CD14-positive monocyte (primary cell): Measurements from ENCODE around the gene EIF4E1B. TPM values are rescaled to one million over a fixed set of nuclear protein-coding genes. Genes with fewer than 3 reads are reported as not detected.

Experiments
- DNase-seq, 3 donors: peaks; one replicate each; pipeline ENCODE4 v3.0.0-alpha.2; 2011 to 2022
- H2AFZ ChIP-seq: 2 replicates; pipeline ENCODE4 v1.6.0; 2012; ENCODE audit warnings: mild to moderate bottlenecking, low read depth, low read length, inconsistent platforms; ENCODE audit not compliant: insufficient read depth, poor library complexity, severe bottlenecking
- H3K27ac ChIP-seq, 2 donors: 1 replicate in 1 of 2; 2 replicates in 1 of 2; pipeline ENCODE4 v1.5.1; 2012 to 2013; ENCODE audit warnings: low read length in 2 of 2, control low read depth in 1 of 2, inconsistent platforms in 1 of 2, low read depth in 1 of 2, mild to moderate bottlenecking in 1 of 2
- H3K27me3 ChIP-seq, 2 donors: one replicate each; pipeline versions ENCODE4 v1.6.0 to v1.6.1; 2011 to 2013; ENCODE audit warnings: low read length in 2 of 2; ENCODE audit not compliant: control insufficient read depth in 2 of 2, insufficient read depth in 2 of 2
- H3K36me3 ChIP-seq, 2 donors: replicated peaks in 1 of 2; 1 replicate in 1 of 2; 2 replicates in 1 of 2; pipeline versions ENCODE4 v1.5.1 to v1.6.1; 2012 to 2013; ENCODE audit warnings: low read length in 2 of 2, control low read depth in 1 of 2, inconsistent platforms in 1 of 2, mild to moderate bottlenecking in 1 of 2; ENCODE audit not compliant: insufficient read depth in 2 of 2, control insufficient read depth in 1 of 2
- H3K4me1 ChIP-seq, 2 donors: 1 replicate in 1 of 2; 2 replicates in 1 of 2; pipeline versions ENCODE4 v1.5.1 to v1.6.1; 2012 to 2013; ENCODE audit warnings: low read length in 2 of 2, control low read depth in 1 of 2, inconsistent platforms in 1 of 2, mild to moderate bottlenecking in 1 of 2, moderate library complexity in 1 of 2; ENCODE audit not compliant: insufficient read depth in 2 of 2, control insufficient read depth in 1 of 2
- H3K4me2 ChIP-seq: replicated peaks from 2 replicates; pipeline ENCODE3; 2012; ENCODE audit warnings: low read length, moderate library complexity, mild to moderate bottlenecking; ENCODE audit not compliant: poor library complexity, severe bottlenecking; ENCODE audit errors: extremely low read depth
- H3K4me3 ChIP-seq, 3 experiments: fragments of 200-600 bp in 1 of 3; sonication (generic) in 1 of 3; replicated peaks in 1 of 3; 1 replicate in 2 of 3; 2 replicates in 1 of 3; pipeline ENCODE4 v1.5.1; 2011 to 2013; ENCODE audit warnings: low read length in 3 of 3, mild to moderate bottlenecking in 3 of 3, control low read depth in 2 of 3, low read depth in 2 of 3, inconsistent platforms in 1 of 3, moderate library complexity in 1 of 3
- H3K79me2 ChIP-seq: 2 replicates; pipeline ENCODE4 v1.6.0; 2012; ENCODE audit warnings: mild to moderate bottlenecking, control low read depth, inconsistent platforms, low read length, moderate library complexity; ENCODE audit not compliant: insufficient read depth
- H3K9ac ChIP-seq: 2 replicates; pipeline ENCODE4 v1.6.0; 2017; ENCODE audit warnings: low read length, mild to moderate bottlenecking; ENCODE audit not compliant: insufficient read depth, poor library complexity, severe bottlenecking
- H3K9me3 ChIP-seq, 2 donors: replicated peaks in 1 of 2; 1 replicate in 1 of 2; 2 replicates in 1 of 2; pipeline versions ENCODE4 v1.5.1 to v1.6.1; 2012 to 2013; ENCODE audit warnings: low read length in 2 of 2, control low read depth in 1 of 2; ENCODE audit not compliant: control insufficient read depth in 1 of 2, insufficient read depth in 1 of 2
- H4K20me1 ChIP-seq: 2 replicates; pipeline ENCODE4 v1.6.0; 2012; ENCODE audit warnings: mild to moderate bottlenecking, low read length, control low read depth, moderate library complexity; ENCODE audit not compliant: insufficient read depth
- H3K27ac Mint-ChIP-seq, 7 donors: one replicate each; pipeline ENCODE4 v1.8.0; 2020; ENCODE audit warnings: mild to moderate bottlenecking in 7 of 7, mixed read lengths in 7 of 7, moderate library complexity in 6 of 7, inconsistent platforms in 2 of 7
- H3K27me3 Mint-ChIP-seq, 3 donors: one replicate each; pipeline ENCODE4 v1.8.0; 2021 to 2022; ENCODE audit warnings: low read depth in 3 of 3, mild to moderate bottlenecking in 3 of 3, mixed read lengths in 3 of 3, moderate library complexity in 3 of 3, inconsistent platforms in 1 of 3
- H3K36me3 Mint-ChIP-seq, 2 donors: one replicate each; pipeline ENCODE4 v1.8.0; 2020; ENCODE audit warnings: mixed read lengths in 2 of 2, inconsistent platforms in 1 of 2, mild to moderate bottlenecking in 1 of 2
- H3K4me1 Mint-ChIP-seq: one replicate; pipeline ENCODE4 v1.8.0; 2020; ENCODE audit warnings: mild to moderate bottlenecking, mixed read lengths
- H3K4me3 Mint-ChIP-seq, 2 donors: one replicate each; pipeline ENCODE4 v1.8.0; 2020; ENCODE audit warnings: mild to moderate bottlenecking in 2 of 2, mixed read lengths in 2 of 2, moderate library complexity in 1 of 2
- H3K9me3 Mint-ChIP-seq, 7 donors: one replicate each; pipeline ENCODE4 v1.8.0; 2020 to 2022; ENCODE audit warnings: mixed read lengths in 7 of 7, mild to moderate bottlenecking in 6 of 7, moderate library complexity in 6 of 7, inconsistent platforms in 2 of 7
- WGBS: methylation state at CpG from one replicate; pipeline ENCODE4 v1.1.5; 2013; ENCODE audit warnings: missing lambda C conversion rate; ENCODE audit not compliant: insufficient coverage; 5-methylcytosine and 5-hydroxymethylcytosine counted together
- intact Hi-C, 2 donors: fragments of 100-400 bp; cut with micrococcal nuclease; formaldehyde crosslinking; loops; one replicate each; pipeline versions ENCODE4 v1.15.0 to v1.15.1; 2023
- polyA plus RNA-seq, 3 donors: library from polyadenylated mRNA; depleted of rRNA in 1 of 3; unstranded in 2 of 3; stranded (reverse) in 1 of 3; fragments of 300-500 nt in 2 of 3; fragments of >200 nt in 1 of 3; fragmentation: Illumina TruSeq in 2 of 3; gene quantifications; 1 replicate in 2 of 3; 2 replicates in 1 of 3; pipeline ENCODE4 v1.2.3, GENCODE V29; 2012 to 2021
- TF ChIP-seq, protein P1 (sequence below): fragments of 200-600 bp; IDR thresholded peaks from one replicate; pipeline ENCODE4 v1.8.0; 2022; ENCODE audit warnings: antibody characterized with exemption, mild to moderate bottlenecking

Gene EIF4E1B
- polyA plus RNA-seq, 3 donors, result not detected

DNA sequence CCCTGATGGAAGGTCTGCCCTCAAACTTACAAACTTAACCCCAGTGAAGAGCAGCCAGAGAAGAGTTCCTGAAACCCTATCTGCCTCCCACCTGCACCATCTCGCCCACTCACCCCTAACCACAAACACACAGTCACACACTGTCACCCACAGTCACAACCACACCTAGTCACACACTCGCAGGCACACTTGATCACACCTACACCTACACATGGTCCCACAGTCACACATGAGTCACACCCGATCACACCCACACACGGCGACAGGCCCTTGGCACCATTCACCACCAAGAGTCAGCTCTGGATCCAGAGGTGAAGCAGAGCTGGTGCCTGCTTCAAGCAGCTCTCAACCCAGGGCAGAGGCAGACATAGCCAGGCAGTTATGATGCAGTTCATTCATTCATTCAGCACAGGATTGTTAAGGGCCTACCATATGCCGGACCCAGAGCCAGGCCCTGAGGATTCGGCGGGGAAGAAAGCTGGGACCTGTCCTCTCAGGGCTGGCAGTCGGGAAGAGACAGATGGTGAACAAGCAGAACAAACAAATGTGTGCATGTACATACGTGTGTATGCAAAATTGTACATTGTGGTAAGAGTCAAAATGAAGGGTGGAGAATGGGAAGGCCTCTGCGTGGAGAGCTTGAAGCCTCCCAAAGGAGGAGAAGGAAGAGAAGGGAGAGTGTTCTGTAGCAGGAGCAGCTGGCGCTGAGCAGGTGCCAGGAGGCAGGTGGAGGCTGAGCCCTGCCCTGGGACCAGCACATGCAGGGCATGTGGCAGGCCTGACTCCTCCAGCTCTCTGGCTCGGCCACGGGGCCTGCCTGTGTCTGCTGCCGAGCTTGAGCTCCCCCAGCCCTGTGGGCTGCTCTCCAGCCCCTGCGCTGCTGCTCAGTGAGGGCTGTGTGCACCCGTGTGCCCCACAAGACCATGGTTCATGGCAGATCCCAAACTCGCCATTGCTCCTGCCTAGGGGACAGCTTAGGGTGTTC lies 23.2 kb downstream of the EIF4E1B start:
- peaks cover 7 to 28% of the 10 kb centered on the region in 2 donors for H3K36me3 ChIP-seq
- no peaks in the 10 kb centered on the region for H3K27me3 ChIP-seq
- H3K79me2 ChIP-seq, result no peaks in the 10 kb centered on the region
- no peak for DNase-seq
- no peak overlapping the region for H3K4me3 Mint-ChIP-seq
- H3K27me3 Mint-ChIP-seq, result peaks cover 0 to 4% (median 2%) of the 10 kb centered on the region in 3 donors
- WGBS, result 92% methylated on average over 18 of the region's 18 CpGs
- no peak overlapping the region for H3K27ac ChIP-seq
- no peaks in the 10 kb centered on the region for H3K9me3 ChIP-seq
- no peak overlapping the region for H3K4me2 ChIP-seq
- H3K36me3 Mint-ChIP-seq, result peaks cover 34 to 42% of the 10 kb centered on the region in 2 donors
- H3K9ac ChIP-seq, result no peak overlapping the region
- peaks cover 19% of the 10 kb centered on the region for H3K4me1 Mint-ChIP-seq
- H3K4me1 ChIP-seq, result peaks cover 13% of the 10 kb centered on the region in 2 donors
- H4K20me1 ChIP-seq, result peaks cover 24% of the 10 kb centered on the region
- intact Hi-C loops, result loop anchor here in 1 of 2 donors (10.0 kb wide), 1 partner anchor 919 kb away; no protein-coding TSS in a partner anchor
- TF ChIP-seq, protein P1, sequence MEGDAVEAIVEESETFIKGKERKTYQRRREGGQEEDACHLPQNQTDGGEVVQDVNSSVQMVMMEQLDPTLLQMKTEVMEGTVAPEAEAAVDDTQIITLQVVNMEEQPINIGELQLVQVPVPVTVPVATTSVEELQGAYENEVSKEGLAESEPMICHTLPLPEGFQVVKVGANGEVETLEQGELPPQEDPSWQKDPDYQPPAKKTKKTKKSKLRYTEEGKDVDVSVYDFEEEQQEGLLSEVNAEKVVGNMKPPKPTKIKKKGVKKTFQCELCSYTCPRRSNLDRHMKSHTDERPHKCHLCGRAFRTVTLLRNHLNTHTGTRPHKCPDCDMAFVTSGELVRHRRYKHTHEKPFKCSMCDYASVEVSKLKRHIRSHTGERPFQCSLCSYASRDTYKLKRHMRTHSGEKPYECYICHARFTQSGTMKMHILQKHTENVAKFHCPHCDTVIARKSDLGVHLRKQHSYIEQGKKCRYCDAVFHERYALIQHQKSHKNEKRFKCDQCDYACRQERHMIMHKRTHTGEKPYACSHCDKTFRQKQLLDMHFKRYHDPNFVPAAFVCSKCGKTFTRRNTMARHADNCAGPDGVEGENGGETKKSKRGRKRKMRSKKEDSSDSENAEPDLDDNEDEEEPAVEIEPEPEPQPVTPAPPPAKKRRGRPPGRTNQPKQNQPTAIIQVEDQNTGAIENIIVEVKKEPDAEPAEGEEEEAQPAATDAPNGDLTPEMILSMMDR, result no peak
- H3K27ac Mint-ChIP-seq, result peak overlapping the region in 1 of 7 donors; percentile 5
- H2AFZ ChIP-seq, result no peak overlapping the region
- no peaks in the 10 kb centered on the region for H3K9me3 Mint-ChIP-seq
- H3K4me3 ChIP-seq, result no peak overlapping the region

DNA sequence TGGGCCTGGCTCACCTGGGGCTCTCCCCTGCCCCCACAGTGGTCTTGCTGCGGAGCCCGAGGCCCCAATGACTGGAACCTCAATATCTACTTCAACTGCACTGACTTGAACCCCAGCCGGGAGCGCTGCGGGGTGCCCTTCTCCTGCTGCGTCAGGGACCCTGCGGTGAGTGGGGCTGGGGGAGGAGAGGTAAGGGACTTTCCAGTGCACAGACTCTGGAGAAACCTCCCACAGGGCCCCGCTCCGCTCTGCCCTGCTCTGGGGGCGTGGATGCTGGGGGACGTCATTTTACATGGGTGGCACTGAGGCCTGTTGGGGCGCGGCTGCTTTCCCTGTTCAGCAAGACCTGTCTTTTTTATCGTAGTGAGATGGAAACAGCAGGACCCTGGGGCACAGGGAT lies 24.4 kb downstream of the EIF4E1B start:
- H3K9ac ChIP-seq, result no peak overlapping the region
- H3K9me3 ChIP-seq, result no peaks in the 10 kb centered on the region
- TF ChIP-seq, protein P1, result no peak
- H3K36me3 Mint-ChIP-seq, result peaks cover 33 to 42% of the 10 kb centered on the region in 2 donors
- peaks cover 21% of the 10 kb centered on the region for H4K20me1 ChIP-seq
- H3K4me1 Mint-ChIP-seq, result peaks cover 23% of the 10 kb centered on the region
- H3K27ac ChIP-seq, result no peak overlapping the region
- H3K79me2 ChIP-seq, result no peaks in the 10 kb centered on the region
- H3K9me3 Mint-ChIP-seq, result peaks cover 0 to 2% (median 0%) of the 10 kb centered on the region in 7 donors
- 100% methylated on average over 4 of the region's 14 CpGs for WGBS
- H3K27me3 ChIP-seq, result no peaks in the 10 kb centered on the region
- H3K4me3 ChIP-seq, result no peak overlapping the region
- no peak overlapping the region for H2AFZ ChIP-seq
- peaks cover 3 to 9% (median 4%) of the 10 kb centered on the region in 3 donors for H3K27me3 Mint-ChIP-seq
- no peak overlapping the region for H3K4me3 Mint-ChIP-seq
- no peak overlapping the region for H3K4me2 ChIP-seq
- peaks cover 15 to 16% of the 10 kb centered on the region in 2 donors for H3K4me1 ChIP-seq
- intact Hi-C loops, result loop anchor here in 1 of 2 donors (5.0 to 10.0 kb wide), 2 partner anchors 302 to 920 kb away; no protein-coding TSS in a partner anchor
- no peak overlapping the region for H3K27ac Mint-ChIP-seq
- DNase-seq, result no peak
- peaks cover 7 to 28% of the 10 kb centered on the region in 2 donors for H3K36me3 ChIP-seq
